Embryonic facial prominence (tissue), 1 donor: ENCODE measurements around the gene CERCAM.

Experiments used
- DNase-seq: peaks from one replicate; pipeline ENCODE4 v3.0.0-alpha.2; 2016; ENCODE audit errors: extremely low spot score

CERCAM gene

GRCh38 chr9:128456613-128457061 lies 36.0 kb downstream of the CERCAM start:
- no peak for DNase-seq

GRCh38 chr9:128457207-128457606 lies 36.5 kb downstream of the CERCAM start:
- DNase-seq = no peak

DNA sequence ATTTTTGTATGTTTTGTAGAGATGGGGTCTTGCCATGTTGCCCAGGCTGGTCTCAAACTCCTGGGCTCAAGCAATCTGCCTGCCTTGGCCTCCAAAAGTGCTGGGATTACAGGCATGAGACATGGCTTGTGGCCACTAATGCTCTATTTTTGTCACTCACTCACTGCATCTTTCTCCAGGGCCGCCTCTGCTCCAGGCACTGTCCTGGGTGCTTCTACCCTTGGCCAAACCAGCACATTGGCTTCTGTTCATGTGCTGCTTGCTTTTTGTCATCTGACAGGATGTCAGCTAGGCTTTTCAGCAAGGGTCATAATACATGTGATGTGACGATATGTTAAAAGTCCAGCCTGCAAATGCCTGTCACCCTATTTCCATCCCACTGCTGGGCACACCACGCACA lies 38.4 kb downstream of the CERCAM start:
- no peak for DNase-seq

GRCh38 chr9:128469070-128469469 lies 48.4 kb downstream of the CERCAM start:
- no peak for DNase-seq

DNA sequence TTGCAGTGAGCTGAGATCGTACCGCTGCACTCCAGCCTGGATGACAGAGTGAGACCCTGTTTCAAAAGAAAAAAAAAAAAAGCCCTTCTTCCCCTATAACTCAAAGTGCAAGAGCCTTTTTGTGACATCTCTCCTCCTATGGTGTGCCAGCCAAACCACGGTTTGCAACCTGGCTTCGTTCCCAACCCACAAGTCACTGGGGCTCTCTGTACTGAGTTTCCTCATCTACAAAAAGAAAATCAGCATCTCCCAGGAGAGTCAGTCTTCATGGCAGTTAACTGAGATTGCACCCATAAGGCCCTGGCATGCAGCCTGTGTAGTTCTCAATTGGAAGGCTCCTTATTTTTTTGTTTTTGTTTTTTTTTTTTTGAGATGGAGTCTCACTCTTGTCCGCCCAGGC lies 49.9 kb downstream of the CERCAM start:
- DNase-seq = no peak

- DNase-seq = no peak
These were observed 52.4 kb downstream of the CERCAM start for GRCh38 chr9:128473104-128473503.

DNA sequence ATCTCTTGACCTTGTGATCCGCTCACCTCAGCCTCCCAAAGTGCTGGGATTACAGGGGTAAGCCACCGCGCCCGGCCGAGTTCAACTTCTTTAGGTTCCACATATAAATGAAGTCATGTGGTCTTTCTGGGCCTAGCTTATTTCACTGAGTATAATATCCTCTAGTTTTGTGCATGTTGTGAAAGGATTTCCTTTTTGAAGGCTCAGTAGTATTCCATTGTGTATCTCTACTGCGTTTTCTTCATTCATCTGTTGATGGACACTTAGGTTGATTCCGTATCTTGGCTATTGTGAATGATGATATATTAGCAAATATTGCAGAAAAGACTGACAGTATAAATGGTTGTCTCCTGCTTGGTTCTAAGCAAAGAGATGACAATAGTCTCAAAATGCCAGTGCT lies 55.2 kb downstream of the CERCAM start:
- DNase-seq = no peak

GRCh38 chr9:128479262-128479661 lies 58.6 kb downstream of the CERCAM start:
- no peak for DNase-seq

DNA sequence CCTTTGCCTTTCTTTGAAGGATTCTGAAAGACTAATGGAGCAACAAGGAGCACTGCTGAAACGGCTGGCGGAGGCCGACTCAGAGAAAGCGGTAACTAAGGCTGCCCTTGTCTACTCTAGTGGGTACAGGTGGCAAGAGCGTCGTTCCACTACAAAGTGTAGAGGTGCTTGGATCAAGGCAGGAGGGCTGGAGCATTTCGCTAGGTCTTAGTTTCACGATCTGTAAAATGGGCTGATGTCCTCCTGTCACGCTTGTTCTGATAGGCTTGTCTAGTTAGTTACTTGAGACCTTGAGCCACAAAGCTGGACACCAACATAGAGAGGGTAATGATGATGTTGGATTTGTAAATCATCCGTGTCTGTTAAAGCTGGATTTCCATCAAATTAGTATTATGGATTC lies 60.9 kb downstream of the CERCAM start:
- no peak for DNase-seq

DNA sequence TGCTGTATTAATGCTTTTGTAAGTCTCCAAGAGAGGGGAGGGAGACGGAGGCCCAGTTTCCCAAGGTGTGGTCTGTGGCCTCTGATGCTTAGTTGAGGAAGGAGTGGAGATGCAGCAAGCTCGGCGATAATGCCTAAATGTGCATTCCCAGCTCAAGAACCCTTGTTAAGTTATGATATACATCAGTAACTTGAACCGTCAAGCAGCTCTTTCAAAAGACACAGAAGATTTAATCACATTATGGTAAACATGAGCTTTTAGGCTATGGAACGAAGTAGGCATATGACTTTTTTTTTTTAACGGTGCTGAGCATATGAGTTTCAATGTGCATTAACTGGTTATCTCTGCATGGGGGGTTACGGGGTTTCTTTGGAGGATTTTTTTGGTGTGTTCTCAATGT lies 61.5 kb downstream of the CERCAM start:
- DNase-seq = no peak

GRCh38 chr9:128484686-128485413 lies 64.2 kb downstream of the CERCAM start:
- DNase-seq = no peak

GRCh38 chr9:128485414-128485855 lies 64.8 kb downstream of the CERCAM start:
- no peak for DNase-seq

GRCh38 chr9:128486201-128486600 lies 65.5 kb downstream of the CERCAM start:
- no peak for DNase-seq
